HL-60 (cell line): ENCODE measurements around the gene RFTN1.

Source experiments
- CTCF ChIP-seq: IDR thresholded peaks from one replicate; pipeline ENCODE4 v1.5.1; 2011; ENCODE audit warnings: low read length, control low read depth, inconsistent platforms; ENCODE audit not compliant: insufficient read depth
- GABPA ChIP-seq: IDR thresholded peaks from 2 replicates; pipeline ENCODE4 v1.6.1; 2012; ENCODE audit warnings: low read depth
- POLR2AphosphoS5 ChIP-seq: IDR thresholded peaks from 2 replicates; pipeline ENCODE4 v1.6.1; 2012; ENCODE audit warnings: low read depth
- TF ChIP-seq, protein P1 (sequence below): IDR thresholded peaks from 2 replicates; pipeline ENCODE4 v1.6.1; 2012; ENCODE audit warnings: low read depth; ENCODE audit not compliant: insufficient replicate concordance

DNA sequence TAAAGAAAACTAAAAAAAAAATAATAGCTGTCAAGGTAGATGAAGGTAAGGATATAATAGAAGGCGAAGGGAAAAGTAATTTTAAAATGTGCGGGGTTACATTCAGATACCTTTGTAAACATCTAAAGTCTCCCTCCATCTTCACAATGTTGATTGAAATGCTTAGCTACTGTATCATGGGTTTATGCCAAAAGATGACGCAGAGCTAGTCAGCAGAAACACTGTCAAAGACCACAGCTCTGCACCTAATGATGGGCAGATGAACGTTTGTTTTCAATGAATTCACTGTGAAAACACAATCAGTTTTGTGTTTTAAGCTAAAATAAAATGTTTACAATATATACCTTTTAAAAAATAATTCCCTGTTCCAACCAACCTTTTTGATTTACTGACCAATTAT lies 61.2 kb downstream of the RFTN1 start:
- TF ChIP-seq CTCF (no peak), POLR2AphosphoS5 (no peak), GABPA (no peak)
- TF ChIP-seq, protein P1, sequence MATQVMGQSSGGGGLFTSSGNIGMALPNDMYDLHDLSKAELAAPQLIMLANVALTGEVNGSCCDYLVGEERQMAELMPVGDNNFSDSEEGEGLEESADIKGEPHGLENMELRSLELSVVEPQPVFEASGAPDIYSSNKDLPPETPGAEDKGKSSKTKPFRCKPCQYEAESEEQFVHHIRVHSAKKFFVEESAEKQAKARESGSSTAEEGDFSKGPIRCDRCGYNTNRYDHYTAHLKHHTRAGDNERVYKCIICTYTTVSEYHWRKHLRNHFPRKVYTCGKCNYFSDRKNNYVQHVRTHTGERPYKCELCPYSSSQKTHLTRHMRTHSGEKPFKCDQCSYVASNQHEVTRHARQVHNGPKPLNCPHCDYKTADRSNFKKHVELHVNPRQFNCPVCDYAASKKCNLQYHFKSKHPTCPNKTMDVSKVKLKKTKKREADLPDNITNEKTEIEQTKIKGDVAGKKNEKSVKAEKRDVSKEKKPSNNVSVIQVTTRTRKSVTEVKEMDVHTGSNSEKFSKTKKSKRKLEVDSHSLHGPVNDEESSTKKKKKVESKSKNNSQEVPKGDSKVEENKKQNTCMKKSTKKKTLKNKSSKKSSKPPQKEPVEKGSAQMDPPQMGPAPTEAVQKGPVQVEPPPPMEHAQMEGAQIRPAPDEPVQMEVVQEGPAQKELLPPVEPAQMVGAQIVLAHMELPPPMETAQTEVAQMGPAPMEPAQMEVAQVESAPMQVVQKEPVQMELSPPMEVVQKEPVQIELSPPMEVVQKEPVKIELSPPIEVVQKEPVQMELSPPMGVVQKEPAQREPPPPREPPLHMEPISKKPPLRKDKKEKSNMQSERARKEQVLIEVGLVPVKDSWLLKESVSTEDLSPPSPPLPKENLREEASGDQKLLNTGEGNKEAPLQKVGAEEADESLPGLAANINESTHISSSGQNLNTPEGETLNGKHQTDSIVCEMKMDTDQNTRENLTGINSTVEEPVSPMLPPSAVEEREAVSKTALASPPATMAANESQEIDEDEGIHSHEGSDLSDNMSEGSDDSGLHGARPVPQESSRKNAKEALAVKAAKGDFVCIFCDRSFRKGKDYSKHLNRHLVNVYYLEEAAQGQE: no peak
